HG03039 (cell line): Measurements from ENCODE around the gene COPZ2.

ENCODE experiments used
- ATAC-seq: cut with Tn5 transposase; IDR thresholded peaks from one replicate; pipeline ENCODE4 v1.9.1; 2021; ENCODE audit warnings: mild to moderate bottlenecking, moderate library complexity; ENCODE audit not compliant: unreplicated experiment

Gene COPZ2

DNA sequence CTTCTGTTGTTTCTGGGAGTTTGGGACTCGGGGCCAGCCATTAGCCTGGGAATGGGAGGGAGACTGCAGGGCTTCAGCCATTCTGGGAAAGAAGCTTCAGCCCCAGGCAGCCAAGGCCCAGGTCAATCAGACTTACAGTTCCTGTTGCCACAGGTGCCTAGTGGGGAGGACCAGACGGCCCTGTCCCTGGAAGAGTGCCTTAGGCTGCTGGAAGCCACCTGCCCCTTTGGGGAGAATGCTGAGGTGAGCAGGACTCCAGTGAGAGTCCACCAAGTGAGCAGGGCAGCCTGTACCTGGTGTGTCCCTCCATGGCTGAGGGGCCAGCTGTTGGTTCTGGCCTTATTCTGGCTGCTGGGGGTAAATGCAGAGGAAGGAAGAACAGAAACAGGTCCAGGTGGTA, 19.3 kb upstream of the COPZ2 start:
- no peak for ATAC-seq

GRCh38 chr17:48056246-48056745, 18.7 kb upstream of the COPZ2 start:
- no peak for ATAC-seq

- no peak for ATAC-seq
Measured at GRCh38 chr17:48055531-48056245, 18.1 kb upstream of the COPZ2 start.

DNA sequence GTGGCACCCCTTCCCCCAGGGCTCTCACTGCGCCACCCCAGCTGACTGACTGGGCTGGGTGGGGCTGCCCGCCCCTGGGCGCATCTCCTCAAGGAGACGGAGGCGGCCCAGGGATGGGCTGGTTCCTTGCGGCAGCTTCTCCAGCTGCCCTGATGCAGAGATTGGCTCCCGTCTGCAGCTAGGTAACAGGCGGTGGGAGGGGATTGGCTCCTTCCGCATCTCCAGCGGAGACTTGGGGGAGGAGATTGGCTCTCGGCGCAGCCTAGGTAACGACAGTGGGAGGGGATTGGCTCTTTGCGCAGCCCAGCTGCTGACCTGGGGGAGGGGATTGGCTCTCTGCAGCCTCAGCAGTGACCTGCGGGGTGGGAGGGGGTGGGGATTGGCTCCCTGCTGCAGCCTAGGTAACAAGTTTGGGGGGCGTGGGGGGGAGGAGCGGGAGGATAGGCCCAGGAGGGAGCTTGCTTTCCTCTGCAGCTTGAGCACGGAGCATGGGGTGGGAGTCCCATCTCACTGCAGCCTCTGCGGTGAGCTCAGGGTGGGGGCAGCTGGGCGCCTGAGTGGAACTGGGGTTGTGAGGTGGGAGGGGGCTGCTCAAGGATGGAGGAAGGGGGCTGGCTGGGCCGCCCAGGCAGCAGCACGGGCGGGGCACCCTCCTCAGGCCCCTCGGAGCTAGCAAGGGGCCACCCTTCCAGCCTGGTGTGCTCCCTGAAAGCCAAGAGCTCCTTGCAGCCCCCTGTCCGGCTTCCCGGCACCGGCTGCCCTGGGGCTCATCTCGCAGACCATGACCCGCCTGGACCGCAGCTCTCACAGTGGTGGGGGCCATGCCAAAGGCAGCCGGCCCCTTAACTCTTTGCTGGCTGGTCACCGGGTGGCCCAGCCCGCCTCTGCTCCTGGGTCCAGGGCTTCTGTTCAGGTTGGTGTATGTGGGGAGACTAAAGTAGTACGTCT, 16.9 kb upstream of the COPZ2 start:
- ATAC-seq: no peak

- no peak for ATAC-seq
Measured at GRCh38 chr17:48053758-48054237, 16.2 kb upstream of the COPZ2 start.

DNA sequence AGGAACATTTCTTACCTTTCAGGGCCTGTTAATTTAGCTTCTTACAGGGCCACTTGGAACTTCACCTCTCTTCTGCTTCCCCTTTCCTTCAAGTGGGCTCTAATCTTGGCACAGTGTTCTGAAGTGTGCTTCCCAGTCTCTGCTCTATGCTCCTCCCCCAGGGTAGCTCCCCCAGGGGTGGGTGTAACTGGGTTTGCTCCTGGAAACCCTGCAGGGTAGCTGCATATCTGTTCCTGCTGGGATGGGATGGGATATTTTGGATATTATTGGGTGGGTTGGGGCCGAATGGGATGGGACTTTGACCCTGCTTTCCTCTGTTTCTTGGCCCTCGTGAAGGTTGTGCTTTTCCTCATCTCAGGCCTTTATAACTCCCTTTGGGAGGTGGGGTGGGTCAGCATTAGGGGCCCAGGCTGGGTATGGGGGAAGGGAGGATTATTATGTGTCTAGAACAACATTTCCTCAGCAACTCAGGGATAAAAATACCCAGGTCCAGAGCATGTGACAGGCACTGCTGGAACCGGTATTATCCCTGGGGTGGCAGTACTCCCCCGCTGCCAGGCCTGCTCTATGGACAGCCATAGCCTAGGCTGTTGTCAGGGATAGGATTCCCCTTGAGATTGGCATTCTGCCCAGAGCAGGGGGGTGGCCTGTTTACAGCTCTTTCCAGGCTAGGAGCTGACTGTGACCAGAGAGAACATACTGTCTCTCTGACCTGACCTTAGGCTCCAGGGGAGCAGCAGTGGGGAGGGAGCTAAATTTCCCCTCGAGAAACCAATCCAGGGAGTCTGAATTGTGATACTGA, 15.6 kb upstream of the COPZ2 start:
- no peak for ATAC-seq

- ATAC-seq: no peak
Measured at GRCh38 chr17:48051706-48052486, 14.3 kb upstream of the COPZ2 start.

DNA sequence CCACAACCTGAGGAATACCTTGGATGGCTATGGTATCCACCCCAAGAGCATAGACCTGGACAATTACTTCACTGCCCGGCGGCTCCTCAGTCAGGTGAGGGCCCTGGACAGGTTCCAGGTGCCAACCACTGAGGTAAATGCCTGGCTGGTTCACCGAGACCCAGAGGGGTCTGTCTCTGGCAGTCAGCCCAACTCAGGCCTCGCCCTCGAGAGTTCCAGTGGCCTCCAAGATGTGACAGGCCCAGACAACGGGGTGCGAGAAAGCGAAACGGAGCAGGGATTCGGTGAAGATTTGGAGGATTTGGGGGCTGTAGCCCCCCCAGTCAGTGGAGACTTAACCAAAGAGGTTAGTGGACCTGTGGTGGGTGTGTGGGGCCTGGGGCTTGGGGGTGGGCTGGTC, 13.7 kb upstream of the COPZ2 start:
- ATAC-seq: no peak

DNA sequence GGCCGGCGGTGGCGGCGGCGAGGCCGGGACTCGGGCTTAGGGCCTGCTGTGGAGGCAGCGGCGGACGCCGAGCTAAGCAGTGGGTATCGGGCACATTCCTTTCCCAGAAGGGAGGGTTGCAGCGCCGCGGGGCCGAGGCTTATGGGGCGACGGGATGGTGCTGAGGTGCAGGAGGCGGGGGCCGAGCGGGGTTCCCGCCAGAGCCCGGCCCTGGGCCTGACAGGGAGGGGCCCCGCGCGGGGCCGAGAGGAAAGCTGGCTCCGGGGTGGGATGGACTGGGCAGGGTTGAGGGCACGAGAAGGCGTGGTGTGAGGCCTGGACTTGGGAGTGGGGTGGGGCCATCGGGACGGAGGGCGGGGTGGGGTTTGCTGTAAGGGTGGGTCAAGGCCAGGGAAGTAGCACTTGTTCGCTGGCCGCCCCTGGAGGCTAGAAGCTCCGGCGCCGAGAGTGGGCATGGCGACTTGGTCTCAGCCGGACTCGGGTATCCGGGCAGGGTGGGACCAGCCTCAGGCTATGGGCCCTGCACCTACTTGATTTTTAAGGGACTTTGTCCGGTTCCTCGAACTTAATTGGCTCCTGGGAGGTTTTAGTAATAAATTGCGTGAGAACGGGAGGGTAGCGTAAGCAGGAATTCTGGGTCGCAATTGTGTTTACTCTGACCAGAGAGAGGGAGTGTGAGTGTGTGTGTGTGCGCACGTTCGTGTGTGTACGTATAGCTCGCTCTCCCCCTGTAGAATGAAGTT, 11.0 kb upstream of the COPZ2 start:
- peak; percentile 34 for ATAC-seq

GRCh38 chr17:48047741-48048383, 10.3 kb upstream of the COPZ2 start, which contains the start of gene NFE2L1:
TSS of gene NFE2L1 (plus strand) at chr17:48048359. CDS start at chr17:48051119, 2,760 bp downstream.
- peak; percentile 85 for ATAC-seq

DNA sequence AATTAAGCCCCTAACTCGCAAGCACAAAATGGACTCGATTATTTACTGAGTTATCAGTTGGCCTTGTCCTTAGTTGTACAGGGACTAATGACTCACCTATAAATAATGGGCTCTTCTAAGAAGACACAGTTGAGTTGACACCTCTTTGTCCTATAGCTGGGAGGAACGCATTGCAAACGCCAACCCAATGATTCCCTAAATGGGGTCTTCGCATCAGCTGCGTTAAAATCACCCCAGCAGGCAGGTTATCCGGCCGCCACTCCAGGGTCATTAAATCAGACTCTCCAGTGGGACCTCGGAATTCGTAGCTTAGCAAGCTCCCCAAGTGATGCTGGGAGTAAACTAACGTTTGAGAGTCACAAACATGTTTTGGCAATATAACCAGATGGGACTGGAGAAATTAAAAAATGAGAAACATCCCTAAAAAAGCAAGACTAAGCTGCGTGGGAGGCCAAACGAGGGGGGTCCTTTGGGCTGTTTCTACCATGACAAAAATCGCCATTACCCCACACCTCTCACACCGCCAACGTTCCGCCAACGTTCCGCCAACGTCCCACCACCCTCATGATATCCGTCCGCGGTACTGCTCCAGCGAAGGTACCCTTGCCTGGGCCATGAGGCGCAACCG, 9.6 kb upstream of the COPZ2 start:
- ATAC-seq: no peak

DNA sequence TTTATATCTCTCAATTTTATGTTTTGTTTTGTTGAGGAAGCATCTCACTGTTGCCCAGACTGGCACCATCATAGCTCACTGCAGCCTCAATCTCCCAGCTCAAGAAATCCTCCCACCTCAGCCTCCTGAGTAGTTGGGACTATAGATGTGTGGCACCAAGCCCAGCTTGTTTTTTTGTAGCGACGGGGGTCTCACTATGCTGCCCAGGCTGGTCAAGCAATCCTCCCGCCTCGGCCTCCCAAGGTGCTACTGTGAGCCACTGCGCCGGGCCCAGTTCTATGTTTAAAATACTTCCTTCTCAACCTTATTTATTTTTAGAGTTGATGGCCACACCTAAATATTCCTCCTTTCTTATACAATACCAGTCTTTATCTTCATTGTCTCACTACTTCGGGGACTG, 8.7 kb upstream of the COPZ2 start:
- no peak for ATAC-seq

DNA sequence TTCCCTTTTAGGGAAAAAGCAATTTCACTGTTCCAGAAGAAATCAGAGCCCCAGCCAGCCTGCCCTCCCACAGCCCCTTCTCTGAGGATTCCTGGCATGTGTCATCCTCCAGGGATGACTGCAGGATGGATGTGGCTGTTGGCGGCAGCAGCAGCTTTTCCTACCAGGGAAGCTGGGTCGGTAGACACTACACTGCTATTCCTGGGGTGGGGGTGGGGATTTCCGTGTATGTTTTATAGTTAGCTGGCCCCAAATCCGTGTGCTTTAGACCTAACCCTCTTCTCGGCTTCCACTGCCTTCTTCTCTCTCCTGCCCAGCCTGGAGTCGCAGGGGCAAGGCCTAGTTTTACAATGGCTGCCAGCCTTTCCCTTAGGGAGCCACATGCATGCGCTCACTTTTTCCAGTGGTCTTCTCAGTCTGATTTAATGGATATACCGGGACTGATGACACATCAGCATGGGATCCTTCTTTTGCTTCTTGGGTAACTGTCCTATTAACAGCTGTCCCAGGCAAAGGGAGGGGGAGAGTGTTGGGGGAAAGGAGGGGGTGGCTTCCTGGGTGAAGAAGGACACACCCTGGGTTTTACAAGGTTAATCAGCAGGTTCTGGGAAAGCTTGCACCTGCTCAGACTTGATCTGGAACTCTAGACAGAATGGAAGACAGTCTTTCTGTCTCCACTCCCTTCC, 7.9 kb upstream of the COPZ2 start:
- no peak for ATAC-seq

- ATAC-seq: no peak
Measured at GRCh38 chr17:48044851-48045250, 7.3 kb upstream of the COPZ2 start.

DNA sequence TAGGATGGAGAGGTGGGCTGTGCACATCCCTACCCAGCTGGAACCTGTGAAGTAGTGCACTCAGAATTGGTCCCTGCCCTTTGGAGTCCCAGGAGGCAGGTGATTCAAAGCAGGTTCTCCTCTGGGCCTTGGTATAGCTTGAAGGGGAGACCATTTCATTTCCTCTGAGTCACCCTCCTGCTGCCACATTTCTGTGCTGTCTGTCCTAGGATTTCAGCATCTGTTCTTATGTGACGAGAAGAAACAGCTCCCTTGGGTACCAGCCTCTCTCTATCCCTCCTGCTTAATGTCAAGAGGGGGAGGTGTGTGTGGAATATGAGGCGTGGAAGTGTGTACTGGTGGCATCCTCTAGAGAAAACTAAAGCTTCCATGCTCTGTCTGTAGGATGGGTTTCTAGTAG, 5.6 kb upstream of the COPZ2 start:
- no peak for ATAC-seq

- ATAC-seq: no peak
Measured at GRCh38 chr17:48038687-48039086, 1.1 kb upstream of the COPZ2 start.

GRCh38 chr17:48037838-48038323, 284 bp upstream of the COPZ2 start:
- ATAC-seq: no peak

GRCh38 chr17:48036693-48037035, 933 bp downstream of the COPZ2 start:
- ATAC-seq: no peak
